Erythroblast (primary cell): Measurements from ENCODE around the gene C1orf87.

Source experiments
- GATA1 ChIP-seq: IDR thresholded peaks from 2 replicates; pipeline ENCODE4 v1.6.1; 2011; ENCODE audit warnings: low read depth, mild to moderate bottlenecking, control low read depth, low read length, moderate library complexity
- POLR2A ChIP-seq: IDR thresholded peaks from 2 replicates; pipeline ENCODE4 v1.6.1; 2011; ENCODE audit warnings: mild to moderate bottlenecking, low read length

- TF ChIP-seq POLR2A (no peak), GATA1 (no peak)
Observed at GRCh38 chr1:60090655-60091054, 17.1 kb upstream of the C1orf87 start.
